Activated CD8-positive, alpha-beta memory T cell treated with anti-CD3 and anti-CD28 coated beads for 48 hours (primary cell): ENCODE measurements around the gene ARHGEF37.
"Not testable (repeated sequence)": the region's sequence is repeated elsewhere in the genome, so short reads cannot be mapped to it uniquely, and the experiment has no call there.

Source experiments
- DNase-seq, 3 experiments: peaks; one replicate each; pipeline ENCODE4 v3.0.0-alpha.2; 2020; ENCODE audit warnings: low read depth in 2 of 3, low spot score in 2 of 3

ARHGEF37 gene

DNA sequence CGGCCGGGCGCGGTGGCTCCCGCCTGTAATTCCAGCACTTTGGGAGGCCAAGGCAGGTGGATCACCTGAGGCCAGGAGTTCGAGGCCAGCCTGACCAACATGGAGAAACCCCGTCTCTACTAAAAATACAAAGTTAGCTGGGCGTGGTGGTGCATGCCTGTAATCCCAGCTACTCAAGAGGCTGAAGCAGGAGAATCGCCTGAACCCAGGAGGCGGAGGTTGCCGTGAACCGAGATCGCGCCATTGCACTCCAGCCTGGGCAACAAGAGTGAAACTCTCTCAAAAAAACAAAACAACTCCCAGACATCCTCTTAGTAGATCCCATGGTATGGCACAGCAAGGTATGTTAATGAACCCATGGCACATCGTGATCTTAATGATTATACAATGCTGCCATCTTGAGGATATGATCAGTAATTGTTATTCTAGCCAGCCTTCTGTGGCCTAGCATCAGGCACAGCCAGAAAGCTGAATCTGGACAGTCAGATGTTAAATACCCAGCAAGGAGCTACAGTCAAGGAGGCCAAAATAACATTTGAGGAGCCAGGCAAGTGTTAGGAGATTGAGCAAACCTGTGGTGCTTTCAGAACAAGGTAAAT lies 16.7 kb upstream of the ARHGEF37 start:
- not testable (repeated sequence) for DNase-seq

DNA sequence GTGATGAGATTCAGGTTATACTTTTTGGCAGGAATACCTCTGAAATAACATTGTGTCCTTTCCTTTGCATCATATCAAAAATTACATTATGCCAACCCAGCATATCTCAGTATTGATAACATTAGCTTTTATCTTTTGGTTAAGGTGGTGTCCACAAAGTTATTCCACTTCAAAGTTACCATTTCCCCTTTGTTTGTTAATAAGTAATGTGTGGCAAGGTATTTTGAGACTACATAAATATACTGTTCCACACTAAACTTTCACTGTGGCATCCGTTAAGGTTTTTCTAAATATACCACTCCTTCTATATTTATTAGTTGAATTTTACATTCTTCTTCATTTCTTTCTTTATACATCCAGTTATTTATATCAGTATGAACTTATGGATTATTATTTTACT lies 14.1 kb upstream of the ARHGEF37 start:
- DNase-seq: no peak

DNA sequence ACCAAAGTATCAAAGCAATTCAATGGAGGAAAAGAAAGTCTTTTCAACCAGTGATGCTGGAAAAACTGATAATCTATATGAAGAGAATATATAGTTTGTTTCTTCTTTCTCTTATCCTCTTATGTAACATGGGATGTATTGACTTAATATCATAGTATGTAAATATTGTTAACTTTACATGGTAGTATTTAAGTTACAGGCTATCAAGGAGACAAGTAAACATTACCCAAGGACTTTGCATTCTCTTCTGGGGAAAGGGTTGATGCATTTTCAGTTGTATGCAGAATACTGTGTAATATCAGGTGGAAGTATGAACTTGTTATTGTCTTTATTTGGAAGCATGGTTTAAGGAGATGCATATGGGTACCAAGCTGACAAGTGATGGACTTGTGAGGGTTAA lies 9.1 kb upstream of the ARHGEF37 start:
- DNase-seq: no peak

DNA sequence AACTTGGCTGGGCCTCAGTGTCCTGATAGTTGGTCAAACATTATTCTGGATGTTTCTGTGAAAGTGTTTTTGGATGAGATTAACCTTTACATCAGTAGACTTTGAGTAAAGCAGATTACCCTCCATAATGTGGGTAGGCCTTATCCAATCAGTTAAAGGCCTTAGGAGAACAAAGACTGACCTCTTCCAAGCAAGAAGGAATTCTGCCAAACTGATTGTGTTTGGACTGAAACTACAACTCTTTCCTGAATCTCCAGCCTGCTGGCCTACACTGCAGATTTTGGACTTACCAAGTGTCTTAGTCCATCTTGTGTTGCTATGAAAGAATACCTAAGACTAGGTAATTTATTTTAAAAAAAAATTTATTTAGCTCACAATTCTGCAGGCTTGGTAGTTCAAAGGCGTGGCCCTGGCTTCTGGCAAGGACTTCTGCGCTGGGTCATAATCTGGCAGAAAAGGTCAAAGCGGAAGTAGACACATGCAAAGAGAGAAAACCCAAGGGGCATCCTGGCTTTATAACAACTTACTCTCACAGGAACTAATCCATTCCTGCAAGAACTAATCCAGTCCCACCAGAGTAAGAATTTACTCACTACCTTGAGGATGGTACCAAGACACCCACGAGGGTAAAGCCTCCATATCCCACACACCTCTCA lies 8.6 kb upstream of the ARHGEF37 start:
- DNase-seq: no peak

DNA sequence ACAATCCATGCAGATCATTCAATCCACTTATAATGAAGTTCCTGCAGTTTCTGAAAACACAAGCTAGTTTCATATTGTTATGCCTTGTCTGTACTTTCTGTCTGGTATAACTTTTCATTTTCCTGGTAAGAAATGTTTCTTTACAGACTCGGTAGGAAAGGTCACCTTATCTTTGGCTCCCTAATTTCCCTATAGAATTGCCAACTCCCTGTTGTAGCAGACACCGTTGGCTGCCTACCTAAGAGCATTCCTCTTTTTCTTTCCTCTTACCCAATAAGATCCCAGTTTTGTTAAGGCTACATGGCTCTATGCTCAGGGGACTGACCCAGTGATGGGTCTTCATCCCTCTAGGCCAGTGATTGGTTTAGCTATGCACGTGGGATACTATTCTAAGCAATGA lies 6.2 kb upstream of the ARHGEF37 start:
- DNase-seq: no peak

DNA sequence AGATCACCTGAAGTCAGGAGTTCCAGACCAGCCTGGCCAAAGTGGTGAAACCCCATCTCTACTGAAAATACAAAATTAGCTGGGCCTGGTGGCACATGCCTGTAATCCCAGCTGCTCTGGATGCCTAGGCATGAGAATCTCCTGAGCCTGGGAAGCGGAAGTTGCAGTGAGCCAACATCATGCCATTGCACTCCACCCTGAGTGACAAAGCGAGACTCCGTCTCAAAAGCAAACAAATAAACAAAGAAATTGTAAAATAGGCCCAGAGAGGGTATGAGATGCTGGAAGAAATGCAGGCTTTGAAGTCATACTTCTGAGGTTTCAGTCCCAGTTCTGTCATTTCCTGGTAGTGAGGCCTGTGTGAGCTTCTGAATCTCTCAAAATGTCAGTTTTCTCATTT lies 5.3 kb upstream of the ARHGEF37 start:
- DNase-seq: no peak

DNA sequence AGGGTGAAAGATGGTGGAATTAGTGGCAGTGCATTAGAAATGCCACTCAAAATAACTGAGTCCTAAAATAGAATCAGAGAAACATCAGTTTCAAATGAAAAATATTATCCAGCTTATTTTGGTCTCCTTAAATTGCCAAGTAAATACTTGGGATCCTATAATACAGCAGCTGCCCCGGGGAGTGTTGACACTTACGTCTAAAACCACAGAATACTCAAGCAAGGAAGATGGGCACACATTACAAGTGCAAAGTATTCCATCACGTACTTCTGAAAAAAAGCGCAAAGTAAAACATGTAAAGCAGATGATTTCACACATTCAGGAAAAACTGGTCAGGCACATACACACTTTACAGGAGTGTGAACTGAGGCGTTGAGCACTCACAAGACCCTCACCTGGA lies 2.4 kb upstream of the ARHGEF37 start:
- no peak for DNase-seq

DNA sequence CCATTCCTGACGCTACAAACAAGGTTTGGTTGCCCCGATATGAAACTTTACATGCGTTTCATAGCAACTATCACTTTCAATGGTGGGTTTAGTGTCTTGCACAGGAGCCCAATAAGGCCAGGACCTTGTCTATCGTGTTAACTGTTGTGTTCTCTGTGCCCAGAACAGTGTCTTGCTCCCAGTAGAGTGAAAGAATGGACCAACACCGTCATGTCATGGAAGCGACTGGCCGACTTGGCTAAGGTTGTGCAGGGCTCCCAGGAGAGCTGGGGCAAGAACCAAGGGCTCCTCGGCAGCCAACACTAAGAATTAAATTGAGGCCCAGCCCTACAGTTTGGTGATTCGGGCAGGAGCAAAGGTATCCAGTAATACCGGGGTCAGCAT lies 498 bp upstream of the ARHGEF37 start:
- DNase-seq: no peak

DNA sequence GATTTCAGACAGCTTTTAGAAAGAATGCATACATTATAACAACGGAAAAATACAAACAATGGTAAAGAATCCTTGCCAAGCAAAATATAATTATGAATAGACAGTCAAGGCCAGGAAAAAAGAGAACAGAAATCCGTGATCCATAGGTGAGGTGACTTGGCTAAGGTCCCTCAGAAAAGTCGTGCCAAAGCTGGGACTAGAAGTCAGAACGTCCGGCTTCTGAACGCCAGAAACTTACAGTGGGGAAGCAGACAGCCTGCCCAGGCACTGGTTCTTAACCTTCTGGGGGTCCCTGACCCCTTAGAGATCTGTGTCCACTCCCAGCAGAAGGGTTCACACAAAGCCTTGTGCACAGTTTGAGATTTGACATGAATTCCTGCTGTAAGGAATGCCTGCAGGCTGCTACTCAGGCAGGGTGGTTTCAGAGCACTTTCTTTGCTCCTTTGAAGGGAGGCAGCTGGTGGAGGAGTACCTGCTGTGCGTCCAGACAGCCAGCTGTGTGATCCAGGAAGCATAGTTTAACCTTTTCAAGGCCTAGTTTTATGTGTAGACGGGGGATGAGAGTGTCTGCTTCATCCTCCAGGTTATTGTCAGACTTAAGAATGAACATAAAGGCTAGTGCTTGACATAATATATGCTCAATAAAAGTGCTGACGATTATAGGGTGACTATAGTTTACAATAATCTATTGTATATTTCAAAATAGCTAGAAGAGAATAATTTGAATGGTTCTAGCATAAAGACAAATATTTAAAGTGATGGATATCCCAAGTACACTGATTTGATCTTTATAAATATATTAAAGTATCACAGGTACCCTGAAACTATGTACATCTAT lies 852 bp downstream of the ARHGEF37 start:
- no peak for DNase-seq

DNA sequence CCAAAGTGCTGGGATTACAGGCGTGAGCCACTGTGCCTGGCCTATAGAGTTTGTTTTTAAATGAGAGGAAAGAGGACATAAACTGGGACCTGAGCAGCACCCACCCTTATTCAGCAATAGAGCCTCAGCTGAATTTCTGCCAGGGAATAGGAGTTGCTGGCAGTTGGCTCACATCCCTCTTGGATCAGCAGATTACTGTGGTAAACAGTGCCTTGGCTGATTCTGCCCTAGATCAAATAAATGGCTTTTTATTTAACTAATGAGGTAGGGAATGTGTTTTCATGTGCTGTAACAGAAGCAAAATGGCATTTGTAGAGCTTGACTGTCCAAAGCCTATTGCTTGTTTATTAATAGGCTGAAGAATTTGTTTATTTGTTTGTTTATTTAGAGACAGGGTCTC lies 2.1 kb downstream of the ARHGEF37 start:
- DNase-seq: no peak

DNA sequence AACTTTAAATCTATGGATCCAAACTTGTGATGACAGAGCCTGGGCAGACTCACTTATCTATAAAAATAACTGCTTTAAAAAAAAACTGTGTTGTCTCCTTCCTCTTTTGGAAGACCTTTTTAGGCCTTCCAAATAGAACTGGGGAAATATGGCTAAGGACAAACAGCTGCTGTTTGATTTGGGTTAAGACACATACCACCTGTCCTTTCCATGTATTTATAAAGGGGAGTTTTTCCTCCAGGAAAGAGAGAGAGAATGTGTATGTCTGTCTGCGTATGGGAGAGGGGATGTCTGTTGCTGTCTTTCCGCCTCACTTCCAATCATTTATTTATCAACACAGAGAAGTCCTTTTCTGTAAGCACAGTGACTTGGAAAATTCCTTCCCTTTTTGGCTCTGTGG lies 2.8 kb downstream of the ARHGEF37 start:
- no peak for DNase-seq

DNA sequence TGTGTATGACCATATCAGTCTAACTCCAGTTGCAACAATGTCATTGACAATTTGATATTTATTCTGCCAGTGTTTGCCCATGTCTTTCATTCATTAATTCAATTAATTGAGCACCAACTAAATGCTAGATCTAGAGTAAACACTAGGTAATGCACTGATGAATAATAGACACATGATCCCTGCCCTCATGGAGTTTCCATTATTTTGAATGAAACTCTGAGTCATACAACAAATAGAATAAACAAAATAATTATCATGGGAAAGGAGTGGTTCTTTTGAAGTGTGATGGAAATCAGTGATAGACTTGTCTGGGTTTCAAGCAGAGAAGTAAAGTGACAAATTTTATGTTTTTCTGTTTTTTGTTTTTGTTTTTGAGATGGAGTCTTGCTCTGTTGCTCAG lies 4.6 kb downstream of the ARHGEF37 start:
- no peak for DNase-seq

DNA sequence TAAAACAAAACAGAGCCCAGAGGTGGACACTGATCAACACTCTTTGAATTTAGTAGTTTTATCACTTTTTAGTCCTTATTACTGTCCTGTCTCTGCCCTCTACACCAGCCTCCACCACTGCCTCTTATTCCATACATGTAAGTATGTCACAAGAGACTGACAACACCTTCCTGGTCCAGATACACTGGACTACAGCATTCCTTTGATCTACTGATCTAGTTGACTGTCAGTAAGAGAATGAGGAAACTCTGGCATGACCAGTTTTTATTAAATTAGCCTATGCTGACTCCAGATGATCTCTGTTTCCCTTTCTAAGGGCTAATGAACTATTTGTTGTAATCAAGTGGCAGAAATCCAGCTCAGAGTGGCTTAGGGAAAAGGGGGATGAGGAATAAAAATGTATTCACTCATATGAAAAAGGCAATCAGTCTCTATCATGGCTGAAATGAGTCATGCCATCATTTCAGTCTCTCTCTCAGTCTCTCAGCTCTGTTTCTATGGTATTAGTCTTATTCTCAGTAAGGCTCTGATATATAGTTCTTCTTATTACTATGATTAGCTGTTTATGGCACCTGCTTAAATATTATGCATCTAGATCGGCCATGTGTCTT lies 5.5 kb downstream of the ARHGEF37 start:
- DNase-seq: no peak

DNA sequence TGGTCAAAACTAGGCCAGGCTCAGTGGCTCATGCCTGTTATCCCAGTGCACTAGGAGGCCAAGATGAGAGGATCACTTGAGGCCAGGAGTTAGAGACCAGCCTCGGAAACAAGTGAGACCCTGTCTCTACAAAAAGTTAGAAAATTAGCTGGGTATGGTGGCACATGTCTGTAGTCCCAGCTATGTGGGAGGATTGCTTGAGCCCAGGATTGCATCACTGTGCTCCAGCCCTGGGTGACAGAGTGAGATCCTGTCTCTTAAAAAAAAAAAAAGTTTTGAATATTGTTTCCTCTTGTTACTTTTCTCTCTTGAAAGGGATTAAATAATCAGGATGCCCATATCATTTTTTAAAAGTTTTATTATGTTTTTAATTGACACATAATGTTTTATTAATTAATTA lies 7.6 kb downstream of the ARHGEF37 start:
- DNase-seq: no peak

DNA sequence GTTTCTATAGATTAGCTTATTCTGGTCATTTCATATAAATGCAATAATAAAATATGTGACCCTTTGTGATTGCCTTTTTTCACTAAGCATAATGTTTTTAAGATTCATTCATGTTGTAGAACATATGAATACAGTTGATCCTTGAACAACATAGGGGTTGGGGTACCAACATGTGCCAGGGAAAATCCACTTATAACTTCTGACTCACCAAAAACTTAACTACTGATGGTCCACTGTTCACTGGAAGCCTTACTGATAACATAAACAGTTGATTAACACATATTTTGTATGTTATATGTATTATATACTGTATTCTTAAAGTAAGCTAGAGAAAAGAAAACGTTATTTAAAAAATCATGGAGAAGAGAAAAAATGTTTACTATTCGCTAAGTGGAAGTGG lies 12.1 kb downstream of the ARHGEF37 start:
- no peak for DNase-seq

DNA sequence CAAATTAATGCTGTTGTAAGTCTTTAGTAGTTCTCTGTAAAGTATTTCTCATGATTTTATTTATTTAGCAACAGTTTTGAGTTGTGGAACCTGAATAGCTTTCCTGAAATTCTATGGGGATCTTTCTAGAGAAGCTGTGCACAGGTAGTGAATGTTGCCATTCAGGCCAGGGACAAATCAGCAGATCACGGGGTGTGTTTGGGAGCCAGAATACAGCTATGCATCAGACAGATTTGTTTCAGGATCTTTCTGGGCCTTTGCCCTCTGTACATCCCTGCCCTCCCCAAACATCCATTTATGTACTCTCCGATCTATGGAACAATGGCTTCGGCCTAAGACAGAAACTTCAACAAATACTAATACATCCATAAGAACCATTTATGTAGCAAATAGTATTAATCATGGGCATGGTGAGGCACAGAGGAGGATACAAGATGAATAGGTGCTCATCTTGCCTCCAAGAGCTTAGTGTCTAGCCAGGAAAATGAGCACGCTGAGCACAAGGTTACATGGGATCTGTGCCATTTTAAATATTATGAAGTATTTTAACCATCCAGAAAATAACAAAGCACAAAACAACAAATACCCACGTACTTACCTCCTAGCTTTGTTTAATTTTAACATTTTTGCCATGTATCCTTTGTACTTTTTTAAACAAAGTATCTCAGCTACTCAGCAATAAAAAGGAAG lies 13.1 kb downstream of the ARHGEF37 start:
- no peak for DNase-seq

DNA sequence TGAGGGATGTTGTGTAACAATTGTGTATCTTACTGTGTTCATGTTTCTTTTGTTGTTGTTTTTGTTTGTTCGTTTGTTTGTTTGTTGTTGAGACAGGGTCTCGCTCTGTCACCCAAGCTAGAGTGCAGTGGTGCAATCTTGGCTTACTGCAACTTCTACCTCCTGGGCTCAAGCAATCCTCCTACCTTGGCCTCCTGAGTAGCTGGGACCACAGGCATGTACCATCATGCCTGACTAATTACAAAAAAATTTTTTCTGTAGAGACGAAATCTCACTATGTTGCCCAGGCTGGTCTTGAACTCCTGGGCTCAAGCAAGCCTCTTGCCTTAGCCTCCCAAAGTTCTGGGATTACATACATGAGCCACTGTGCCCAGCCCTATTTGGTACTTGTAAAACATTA lies 13.8 kb downstream of the ARHGEF37 start:
- not testable (repeated sequence) for DNase-seq

DNA sequence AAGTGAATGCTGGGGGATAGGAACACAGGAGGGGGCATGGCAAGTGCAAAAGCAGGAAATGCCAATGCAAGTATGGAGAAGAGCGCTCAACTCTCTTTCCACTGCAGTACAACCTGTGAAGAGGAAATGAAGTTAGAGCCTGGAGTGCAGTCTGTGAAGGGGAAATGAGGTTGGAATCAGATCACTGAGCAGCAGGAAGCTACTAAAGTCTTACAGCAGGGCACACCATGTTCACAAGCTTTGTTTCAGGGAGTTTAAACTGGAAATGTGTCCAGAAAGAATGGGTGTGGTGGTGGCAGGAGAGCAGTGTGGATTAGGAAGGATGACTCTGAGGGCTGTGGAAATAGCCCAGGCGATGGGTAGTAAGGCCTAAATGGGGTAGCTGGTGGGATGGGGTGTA lies 15.4 kb downstream of the ARHGEF37 start:
- DNase-seq: no peak

DNA sequence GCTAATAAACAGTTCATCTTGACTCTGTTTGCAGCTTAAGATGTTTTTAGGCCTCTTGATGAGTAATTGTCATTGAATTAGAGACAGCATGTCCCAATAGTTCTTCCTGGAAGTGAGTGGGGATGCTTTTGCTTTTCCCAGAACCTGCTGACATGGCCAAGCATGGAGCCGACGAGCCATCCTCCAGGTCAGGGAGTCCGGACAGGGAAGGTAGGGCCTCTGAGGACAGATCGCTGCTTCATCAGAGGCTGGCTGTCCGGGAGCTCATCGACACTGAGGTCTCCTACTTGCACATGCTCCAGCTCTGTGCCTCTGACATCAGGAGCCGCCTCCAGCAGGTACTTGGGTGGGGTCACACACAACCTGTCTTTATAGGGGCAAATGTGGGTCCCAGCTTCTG lies 16.3 kb downstream of the ARHGEF37 start:
- no peak for DNase-seq

DNA sequence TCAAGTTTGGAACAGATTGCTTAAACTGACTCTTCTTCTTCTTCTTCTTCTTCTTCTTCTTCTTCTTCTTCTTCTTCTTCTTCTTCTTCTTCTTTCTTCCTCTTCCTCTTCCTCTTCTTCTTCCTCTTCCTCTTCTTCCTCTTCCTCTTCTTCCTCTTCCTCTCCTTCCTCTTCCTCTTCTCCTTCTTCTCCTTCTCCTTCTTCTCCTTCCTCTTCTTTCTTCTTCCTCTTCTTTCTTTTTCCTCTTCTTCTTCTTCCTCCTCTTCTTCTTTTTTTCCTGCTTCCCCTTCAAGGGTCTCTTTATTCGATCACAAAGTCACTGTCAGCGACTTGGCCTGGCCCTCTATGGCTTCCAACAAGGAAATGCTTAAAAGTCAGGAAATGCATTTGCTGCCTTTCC lies 16.9 kb downstream of the ARHGEF37 start:
- not testable (repeated sequence) for DNase-seq

DNA sequence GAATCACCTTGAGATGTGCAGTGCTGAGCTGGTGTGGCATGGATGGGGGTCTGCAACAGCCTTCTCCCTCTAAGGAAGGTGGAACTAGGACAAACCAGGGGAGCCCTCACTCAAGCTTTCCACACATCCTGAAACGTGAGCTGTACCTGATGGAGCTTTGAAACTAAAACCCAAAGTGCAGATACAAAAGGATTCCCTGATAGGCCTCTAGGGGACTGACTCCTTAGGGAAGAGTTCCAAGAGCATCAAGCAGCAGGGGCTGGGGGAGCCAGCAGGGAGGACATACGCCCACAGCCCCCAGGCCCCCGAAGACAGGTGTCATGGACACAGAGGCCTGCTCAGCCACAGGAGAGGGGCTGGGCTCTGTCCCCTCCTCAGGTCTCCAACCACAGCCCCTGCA lies 17.7 kb downstream of the ARHGEF37 start:
- DNase-seq: no peak
